MV-4-11 (cell line): ENCODE measurements around the gene RAG2.
"Not testable (repeated sequence)": the region's sequence is repeated elsewhere in the genome, so short reads cannot be mapped to it uniquely, and the experiment has no call there.

Source experiments
- DNase-seq: peaks from one replicate; lab custom pipeline; 2025; lab: John Stamatoyannopoulos, UW

Gene RAG2

GRCh38 chr11:36600180-36600579, 2.1 kb upstream of the RAG2 start:
- no peak for DNase-seq

GRCh38 chr11:36596880-36597279, 1.2 kb downstream of the RAG2 start:
- no peak for DNase-seq

- DNase-seq: peak; percentile 84
These were observed 3.6 kb downstream of the RAG2 start, which contains the start of gene IFTAP for GRCh38 chr11:36594316-36594989. IFTAP (plus strand) TSS chr11:36594502; CDS start chr11:36610104, 15,602 bp downstream.

- no peak for DNase-seq
These were observed 6.6 kb downstream of the RAG2 start for GRCh38 chr11:36591433-36591832.

- DNase-seq: no peak
These were observed 7.5 kb downstream of the RAG2 start for GRCh38 chr11:36590513-36590912.

GRCh38 chr11:36588099-36588498, 9.9 kb downstream of the RAG2 start:
- no peak for DNase-seq

DNA sequence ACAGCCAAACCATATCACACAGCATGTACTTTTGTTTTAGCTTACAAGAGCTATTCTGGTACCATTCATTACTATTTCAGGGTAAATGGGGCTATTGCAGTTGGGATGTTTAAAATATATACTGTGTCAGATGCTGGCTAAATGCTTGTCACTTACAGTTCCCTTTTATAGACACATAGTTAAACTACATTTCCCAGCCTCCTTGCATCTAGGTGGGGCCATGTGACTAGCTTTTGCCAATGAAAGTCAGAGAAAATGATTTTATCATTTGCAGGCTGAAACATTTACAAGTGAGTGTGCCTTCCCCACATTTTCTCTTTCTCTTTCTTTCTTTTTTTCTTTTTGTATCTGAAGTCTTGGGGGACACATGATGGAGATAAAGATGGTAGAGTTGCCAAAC, 11.5 kb downstream of the RAG2 start:
- peak; percentile 35 for DNase-seq

DNA sequence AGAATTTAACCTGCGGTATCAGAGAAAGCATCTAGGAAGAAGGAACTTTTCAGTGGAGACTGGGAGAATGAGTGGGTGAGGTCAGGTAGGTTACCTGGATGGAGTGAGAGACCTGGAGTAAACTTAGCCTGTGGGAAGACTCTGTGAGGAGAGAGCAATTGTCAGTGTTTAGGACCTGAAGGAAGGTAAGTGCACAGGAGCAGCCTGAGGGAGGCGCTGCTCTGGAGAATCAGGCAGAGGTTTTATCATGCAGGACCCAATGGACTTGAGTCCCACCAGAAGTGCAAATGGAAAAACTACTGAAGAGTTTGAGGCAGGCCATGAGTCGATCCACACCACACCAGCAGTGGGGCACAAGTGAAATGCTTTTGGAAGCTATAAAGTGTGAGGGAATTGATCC, 14.4 kb downstream of the RAG2 start:
- DNase-seq: no peak

- DNase-seq: no peak
These were observed 16.5 kb downstream of the RAG2 start for GRCh38 chr11:36581536-36581935.

GRCh38 chr11:36578458-36578857, 19.6 kb downstream of the RAG2 start:
- DNase-seq: no peak

DNA sequence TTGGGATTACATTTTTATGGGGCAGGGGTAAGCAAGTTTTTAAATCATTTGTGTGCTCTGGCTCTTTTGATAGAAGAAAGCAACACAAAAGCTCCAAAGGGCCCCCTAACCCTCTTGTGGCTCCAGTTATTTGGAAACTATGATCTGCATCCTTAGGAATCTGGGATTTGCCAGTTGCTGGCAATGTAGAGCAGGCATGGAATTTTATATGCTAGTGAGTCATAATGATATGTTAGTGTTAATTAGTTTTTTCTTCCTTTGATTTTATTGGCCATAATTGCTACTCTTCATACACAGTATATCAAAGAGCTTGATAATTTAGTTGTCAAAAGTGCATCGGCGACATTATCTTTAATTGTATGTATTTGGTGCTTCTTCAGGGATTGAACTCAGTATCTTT, 20.2 kb downstream of the RAG2 start:
- DNase-seq: no peak

GRCh38 chr11:36577373-36577772, 20.7 kb downstream of the RAG2 start:
- no peak for DNase-seq

- DNase-seq: no peak
These were observed 23.6 kb downstream of the RAG2 start for GRCh38 chr11:36574486-36574885.

DNA sequence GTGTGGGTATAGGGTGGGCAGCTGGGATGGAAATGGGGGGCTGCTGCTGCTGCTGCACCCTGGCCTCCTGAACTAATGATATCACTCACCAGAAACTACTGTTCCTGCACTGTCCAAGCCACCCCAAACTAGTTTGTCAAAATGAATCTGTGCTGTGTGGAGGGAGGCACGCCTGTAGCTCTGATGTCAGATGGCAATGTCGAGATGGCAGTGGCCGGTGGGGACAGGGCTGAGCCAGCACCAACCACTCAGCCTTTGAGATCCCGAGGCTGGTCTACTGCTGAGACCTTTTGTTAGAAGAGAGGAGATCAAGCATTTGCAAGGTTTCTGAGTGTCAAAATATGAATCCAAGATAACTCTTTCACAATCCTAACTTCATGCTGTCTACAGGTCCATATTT, 28.9 kb downstream of the RAG2 start:
- DNase-seq: no peak

DNA sequence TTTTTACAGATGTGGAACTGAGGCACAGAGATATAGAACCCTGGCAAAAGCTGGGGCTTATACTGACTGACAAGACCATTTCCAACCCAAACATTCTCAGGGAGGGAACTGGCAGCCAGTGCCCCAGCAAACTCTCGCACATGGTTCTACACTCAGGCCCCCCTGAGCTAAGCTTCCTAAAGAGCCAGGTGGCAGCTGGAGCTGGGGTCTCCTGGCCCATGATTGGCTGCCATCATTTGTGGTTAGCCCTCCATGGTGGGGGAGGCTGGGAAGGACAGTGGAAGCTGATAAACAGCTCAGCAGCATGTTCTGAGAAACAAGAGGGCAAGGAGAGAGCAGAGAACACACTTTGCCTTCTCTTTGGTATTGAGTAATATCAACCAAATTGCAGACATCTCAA, 30.3 kb downstream of the RAG2 start, which contains the start of gene RAG1:
Gene RAG1, plus strand, starts transcription at position 314 of the 400 bp plus-strand sequence. CDS start 5,298 bp downstream, outside the sequence.
- DNase-seq: no peak

- no peak for DNase-seq
These were observed 31.5 kb downstream of the RAG2 start for GRCh38 chr11:36566407-36567053.

- DNase-seq: no peak
These were observed 32.9 kb downstream of the RAG2 start for GRCh38 chr11:36565031-36565610.

DNA sequence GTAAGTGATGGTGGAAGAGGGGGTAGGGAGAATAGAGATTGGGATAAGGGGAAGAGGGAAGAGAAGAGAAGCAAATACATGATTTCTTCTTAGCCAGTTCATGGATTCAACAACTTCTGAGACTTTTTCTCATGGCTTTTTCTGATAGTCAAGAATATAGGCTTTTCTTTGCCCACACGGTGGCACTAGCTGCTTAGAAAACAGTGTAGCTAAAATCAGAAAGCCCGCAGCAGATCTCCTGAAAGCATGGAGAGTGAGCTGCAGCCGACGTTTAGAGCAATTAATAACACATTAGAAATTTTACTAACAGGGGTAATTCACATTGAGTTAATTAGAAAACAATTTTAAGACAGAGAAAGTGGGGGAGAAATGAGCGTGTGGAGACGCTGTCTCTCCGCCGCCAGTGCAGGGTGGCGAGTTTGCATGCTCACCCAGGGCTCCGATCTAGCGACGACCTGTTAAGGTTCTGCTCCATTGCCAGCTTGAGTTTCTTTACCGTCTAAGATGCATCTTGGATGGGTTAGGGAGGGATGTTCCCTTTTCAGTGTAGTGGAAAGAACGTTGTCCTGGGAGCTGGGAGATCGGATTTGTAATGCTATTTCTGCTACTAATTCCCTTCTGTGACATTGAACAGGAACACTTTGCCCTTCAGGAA, 33.5 kb downstream of the RAG2 start:
- DNase-seq: peak; percentile 40

DNA sequence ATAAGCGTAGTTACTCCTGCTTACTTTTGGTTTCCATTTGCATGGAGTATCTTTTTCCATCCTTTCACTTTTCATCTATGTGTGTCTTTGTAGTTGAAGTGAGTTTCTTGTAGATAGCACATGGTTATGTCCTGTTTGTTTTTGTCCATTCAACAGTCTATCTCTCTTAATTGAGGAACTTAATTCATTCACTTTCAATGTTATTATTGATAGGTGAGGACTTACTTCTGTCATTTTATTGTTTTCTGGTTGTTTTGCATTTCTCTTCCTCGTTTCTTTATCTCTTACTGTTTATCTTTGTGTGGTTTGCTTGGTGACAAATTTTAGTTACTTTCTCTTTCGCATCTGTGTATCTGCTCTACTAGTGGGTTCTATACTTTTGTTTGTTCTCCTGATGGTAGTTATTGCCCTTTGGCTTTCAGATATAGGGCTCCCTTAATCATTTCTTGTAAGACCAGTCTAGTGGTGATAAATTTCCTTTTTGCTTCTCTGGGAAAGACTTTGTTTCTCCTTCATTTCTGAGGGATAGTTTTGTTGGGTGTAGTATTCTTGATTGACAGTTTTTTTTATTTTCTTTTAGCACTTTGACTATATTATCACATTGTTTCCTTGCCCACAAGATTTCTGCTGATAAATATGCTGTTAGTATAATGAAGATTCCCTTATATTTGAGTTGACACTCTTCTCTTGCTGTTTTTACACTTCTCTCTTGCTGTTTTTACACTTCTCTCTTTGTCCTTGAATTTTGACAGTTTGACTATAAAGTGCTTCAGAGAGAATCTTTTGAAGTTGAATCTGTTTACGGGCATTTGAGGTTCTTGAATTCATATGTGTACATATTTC, 39.2 kb downstream of the RAG2 start:
- DNase-seq: no peak

DNA sequence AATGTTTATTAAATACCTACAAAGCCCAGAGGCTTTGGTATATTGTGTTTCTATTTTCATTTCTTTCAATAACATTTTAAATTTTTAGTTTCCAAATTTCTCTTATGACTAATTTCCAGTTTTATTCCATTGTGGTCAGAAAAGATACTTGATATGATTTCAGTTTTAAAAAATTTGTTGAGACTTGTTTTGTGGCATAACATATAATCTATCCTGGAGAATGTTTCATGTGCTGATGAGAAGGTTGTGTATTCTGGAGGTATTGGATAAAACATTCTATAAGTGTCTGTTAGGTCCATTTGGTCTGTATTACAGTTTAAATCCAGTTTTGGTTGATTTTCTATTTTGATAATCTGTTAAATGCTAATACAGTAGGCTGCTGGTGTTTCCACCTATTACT, 40.0 kb downstream of the RAG2 start:
- no peak for DNase-seq

DNA sequence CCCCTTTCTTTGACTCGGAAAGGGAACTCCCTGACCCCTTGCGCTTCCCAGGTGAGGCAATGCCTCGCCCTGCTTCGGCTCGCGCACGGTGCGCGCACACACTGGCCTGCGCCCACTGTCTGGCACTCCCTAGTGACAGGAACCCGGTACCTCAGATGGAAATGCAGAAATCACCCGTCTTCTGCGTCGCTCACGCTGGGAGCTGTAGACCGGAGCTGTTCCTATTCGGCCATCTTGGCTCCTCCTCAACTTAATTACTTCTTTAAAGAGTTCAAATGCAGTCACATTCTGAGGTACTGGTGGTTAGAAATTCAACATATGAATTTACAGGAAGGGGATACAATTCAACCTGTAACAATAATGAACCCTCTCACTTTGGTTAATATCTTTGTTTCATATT, 40.6 kb downstream of the RAG2 start:
- not testable (repeated sequence) for DNase-seq
